Measurements from ENCODE around the gene ASXL3.

Gene ASXL3

GRCh38 chr18:33556846-33557245 lies 21.2 kb upstream of the ASXL3 start:
- no peak for TF ChIP-seq CTCF (IDR thresholded peaks at IDR 0.05; ENCODE audit: low read depth, low read length)
- H3K4me3 ChIP-seq (replicated peaks in 1 of 2; ENCODE audit: low read depth in 2 of 2, low read length in 2 of 2): no peak overlapping the region
- DNase-seq (ENCODE audit: low read depth in 2 of 2): no peak

GRCh38 chr18:33557706-33558105 lies 20.3 kb upstream of the ASXL3 start:
- DNase-seq (ENCODE audit: low read depth in 2 of 2): no peak
- H3K4me3 ChIP-seq (replicated peaks in 1 of 2; ENCODE audit: low read depth in 2 of 2, low read length in 2 of 2): no peak overlapping the region
- TF ChIP-seq CTCF (IDR thresholded peaks at IDR 0.05; ENCODE audit: low read depth, low read length): no peak

GRCh38 chr18:33558529-33558928 lies 19.5 kb upstream of the ASXL3 start:
- no peak overlapping the region for H3K4me3 ChIP-seq (replicated peaks in 1 of 2; ENCODE audit: low read depth in 2 of 2, low read length in 2 of 2)
- TF ChIP-seq CTCF (IDR thresholded peaks at IDR 0.05; ENCODE audit: low read depth, low read length): no peak
- DNase-seq (ENCODE audit: low read depth in 2 of 2): no peak

- H3K4me3 ChIP-seq (replicated peaks in 1 of 2; ENCODE audit: low read depth in 2 of 2, low read length in 2 of 2): no peak overlapping the region
- no peak for TF ChIP-seq CTCF (IDR thresholded peaks at IDR 0.05; ENCODE audit: low read depth, low read length)
- DNase-seq (ENCODE audit: low read depth in 2 of 2): peak; percentile 37 to 45
Measured at GRCh38 chr18:33560686-33561370, 17.2 kb upstream of the ASXL3 start.

GRCh38 chr18:33562741-33563140 lies 15.3 kb upstream of the ASXL3 start:
- no peak overlapping the region for H3K4me3 ChIP-seq (replicated peaks in 1 of 2; ENCODE audit: low read depth in 2 of 2, low read length in 2 of 2)
- DNase-seq (ENCODE audit: low read depth in 2 of 2): no peak

GRCh38 chr18:33567705-33568104 lies 10.3 kb upstream of the ASXL3 start:
- no peak for TF ChIP-seq CTCF (IDR thresholded peaks at IDR 0.05; ENCODE audit: low read depth, low read length)
- no peak for DNase-seq (ENCODE audit: low read depth in 2 of 2)
- H3K4me3 ChIP-seq (replicated peaks in 1 of 2; ENCODE audit: low read depth in 2 of 2, low read length in 2 of 2): no peak overlapping the region

More at GRCh38 chr18:33562741-33563140, 15.3 kb upstream of the ASXL3 start:
- no peak for TF ChIP-seq CTCF (IDR thresholded peaks at IDR 0.05; ENCODE audit: low read depth, low read length)

Measured in cardiac fibroblast (primary cell).